ENCODE measurements around the gene SCAMP4.

Gene SCAMP4

DNA sequence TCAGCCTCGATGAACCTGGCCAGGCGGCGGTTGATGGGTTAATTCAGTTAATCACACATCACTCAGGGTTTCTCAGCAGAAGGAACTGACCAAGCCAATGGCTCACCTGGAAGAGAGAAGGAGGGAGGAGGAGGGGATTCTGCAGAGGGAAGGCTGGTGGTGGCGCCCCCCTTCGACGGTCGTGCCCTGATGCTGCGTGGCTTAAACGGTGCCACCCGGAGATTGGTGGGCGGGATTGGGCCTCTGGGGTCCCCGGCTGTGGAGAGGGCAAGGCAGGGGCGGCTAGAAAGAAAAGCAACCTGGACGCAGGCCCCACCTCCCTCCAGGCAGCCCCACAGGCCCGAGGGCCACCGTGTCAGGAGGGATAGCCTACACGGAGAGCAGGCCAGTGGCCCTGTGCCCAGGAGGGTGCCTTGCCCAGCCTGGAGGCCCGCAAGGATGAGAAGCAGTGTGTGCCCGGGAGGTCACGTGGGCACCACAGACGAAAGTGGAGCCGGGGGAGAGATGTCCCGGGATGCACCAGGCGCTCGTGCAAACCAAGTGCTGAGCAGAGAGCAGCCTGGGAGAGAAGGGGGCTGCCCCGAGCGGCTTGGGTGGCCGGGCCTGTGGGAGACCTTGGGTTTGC, 51.8 kb downstream of the SCAMP4 start:
- DNase-seq (ENCODE audit: low read depth, low spot score), result no peak

DNA sequence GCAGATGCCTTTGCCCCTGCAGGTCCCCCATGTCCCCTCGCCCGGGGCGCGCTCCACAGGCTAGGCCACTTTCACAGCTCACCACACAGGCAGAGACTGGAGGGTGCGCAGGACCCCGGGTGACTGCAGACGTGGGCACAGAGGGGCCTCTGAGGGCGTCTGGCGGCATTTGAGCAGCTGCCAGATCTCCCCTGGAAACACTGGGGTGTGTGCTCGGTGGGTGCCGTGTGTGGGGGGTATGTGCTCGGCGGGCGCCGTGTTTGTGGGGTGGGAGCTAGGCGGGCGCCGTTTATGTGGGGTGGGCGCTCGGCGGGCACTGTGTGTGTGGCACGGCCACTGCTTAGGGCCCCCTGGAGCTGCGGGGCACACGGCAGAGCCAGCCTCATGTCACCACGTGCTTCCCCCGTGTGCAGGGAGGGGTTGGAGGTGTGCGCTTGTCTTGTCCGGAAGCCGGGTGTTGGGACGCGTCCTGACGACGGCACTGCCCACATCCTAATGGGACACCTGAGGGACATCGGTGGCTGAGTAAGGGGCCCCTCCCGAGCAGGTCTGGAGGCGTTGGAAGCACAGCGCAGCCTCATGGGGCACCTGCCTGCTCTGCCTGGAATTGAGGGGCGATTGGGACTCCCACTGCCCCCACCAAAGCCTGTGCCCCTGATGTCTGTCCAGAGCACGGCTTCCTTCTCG, 52.5 kb downstream of the SCAMP4 start:
- DNase-seq (ENCODE audit: low read depth, low spot score), result no peak

DNA sequence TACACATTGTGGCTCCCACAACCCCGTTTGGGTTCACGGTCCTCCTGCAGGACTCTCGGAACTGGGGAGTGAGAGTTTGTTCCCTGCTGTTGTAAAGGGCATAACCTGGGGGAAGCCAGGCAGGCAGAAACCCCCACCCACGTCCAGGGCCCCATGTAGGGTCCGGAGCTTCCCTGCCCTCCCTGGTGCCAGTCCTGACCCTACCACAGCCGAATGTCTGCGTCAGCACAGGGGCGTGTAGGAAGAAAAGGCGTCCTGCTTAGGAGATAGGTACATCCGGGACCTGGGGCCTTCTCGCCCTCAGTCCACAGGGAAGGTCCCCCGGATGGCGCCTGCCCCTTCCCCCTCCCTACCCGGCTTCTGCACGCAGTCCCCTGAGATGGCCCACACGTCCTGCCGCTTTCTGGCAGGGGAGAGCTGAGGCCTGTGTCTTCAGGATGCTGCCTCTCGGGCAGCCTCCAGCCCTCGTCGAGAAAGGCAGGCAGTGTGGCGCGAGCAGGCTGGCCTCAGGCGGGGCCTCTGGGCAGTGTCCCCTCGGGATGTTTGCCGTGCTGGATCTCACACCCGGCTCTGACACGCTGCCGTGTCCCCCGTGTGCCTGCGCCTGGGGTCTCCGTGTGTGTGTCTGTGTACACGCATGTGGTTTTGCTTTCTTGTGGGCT, 54.9 kb downstream of the SCAMP4 start:
- DNase-seq (ENCODE audit: low read depth, low spot score), result no peak

DNA sequence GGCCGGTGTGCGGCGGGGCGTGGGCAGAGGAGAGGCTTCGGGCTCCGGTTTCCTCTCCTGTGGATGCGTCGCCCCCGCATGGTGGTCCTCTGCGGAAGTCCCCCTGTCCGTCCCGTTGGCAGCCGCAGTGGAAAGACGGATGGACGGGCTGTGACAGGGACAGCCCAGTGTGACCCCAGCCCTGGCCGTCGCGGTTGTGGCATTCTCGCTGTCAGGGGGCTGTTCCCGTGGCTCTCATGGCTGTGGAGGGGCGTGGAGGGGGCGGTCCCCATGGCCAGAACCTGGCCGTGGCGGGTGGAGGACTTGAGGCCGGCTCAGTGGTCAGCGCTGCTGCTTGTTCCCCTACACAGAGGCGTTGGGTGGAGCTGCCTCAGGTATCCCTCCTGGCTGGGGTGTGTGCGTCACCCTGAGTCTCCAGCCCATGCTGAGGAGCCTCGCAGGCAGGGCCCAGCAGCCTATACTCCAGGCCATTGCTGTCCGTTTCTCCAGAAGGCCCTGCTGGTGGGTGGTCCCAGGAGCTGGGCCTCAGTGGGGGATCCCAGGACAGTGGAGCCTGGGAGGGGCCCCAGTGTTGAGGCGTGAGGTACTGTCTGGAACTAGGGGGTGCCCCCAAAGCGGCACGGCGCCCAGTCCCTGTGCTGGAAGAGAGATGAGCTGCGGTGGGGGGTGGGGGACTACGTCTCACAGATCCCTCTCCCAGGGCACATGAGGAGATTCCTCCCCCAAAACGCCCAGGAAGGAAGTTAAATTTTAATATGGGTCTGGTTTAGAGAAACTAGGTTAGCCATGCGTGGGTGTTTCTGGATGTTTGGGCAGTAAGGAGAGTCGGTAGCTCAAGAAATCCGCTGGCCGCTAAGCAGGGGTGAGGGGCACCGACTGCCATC, 56.0 kb downstream of the SCAMP4 start:
- no peak for DNase-seq (ENCODE audit: low read depth, low spot score)

DNA sequence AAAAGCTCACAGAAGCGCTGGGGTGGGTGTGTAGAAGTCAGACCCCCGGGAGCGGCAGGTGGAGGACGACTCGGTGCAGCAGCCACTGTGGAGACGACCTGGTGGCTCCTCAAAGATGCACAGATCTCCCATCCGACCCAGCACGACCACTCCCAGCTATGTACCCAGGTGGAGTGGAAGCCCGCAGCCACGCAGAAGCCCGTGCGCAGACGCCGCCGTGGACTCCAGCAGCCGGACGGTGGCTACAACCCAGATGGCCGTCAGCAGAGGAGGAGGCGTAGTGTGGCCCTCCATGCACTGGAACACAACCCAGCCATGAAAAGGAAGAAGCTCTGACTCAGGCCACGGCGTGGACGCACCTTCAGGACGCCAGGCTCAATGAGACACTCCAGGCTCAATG, 57.5 kb downstream of the SCAMP4 start:
- no peak for DNase-seq (ENCODE audit: low read depth, low spot score)

DNA sequence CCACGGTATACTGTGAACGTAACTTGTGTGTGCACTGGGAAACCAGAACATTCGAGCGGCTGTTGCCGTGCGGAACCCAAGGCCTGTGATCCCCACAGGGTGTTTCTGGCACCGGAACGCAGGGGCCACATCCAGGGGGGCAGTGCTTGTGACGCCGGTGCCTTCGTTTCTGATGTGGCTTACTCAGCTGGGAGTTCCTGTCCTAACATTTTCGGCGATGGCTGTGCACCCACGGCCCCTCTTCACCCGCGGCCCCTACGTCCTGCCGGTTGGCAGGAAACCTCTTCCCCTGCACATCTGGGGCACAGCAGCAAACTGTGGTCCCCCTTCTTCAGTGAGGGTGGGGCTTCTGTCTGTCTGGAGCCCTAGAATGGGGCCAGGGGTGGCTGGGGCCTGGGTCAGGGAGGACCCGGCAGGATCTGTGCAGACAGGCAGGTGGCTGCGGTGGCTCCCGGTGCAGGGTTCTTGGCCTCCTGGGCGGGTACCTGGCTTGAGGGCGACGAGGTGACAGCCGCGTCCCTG, 61.9 kb downstream of the SCAMP4 start:
- DNase-seq (ENCODE audit: low read depth, low spot score), result no peak

DNA sequence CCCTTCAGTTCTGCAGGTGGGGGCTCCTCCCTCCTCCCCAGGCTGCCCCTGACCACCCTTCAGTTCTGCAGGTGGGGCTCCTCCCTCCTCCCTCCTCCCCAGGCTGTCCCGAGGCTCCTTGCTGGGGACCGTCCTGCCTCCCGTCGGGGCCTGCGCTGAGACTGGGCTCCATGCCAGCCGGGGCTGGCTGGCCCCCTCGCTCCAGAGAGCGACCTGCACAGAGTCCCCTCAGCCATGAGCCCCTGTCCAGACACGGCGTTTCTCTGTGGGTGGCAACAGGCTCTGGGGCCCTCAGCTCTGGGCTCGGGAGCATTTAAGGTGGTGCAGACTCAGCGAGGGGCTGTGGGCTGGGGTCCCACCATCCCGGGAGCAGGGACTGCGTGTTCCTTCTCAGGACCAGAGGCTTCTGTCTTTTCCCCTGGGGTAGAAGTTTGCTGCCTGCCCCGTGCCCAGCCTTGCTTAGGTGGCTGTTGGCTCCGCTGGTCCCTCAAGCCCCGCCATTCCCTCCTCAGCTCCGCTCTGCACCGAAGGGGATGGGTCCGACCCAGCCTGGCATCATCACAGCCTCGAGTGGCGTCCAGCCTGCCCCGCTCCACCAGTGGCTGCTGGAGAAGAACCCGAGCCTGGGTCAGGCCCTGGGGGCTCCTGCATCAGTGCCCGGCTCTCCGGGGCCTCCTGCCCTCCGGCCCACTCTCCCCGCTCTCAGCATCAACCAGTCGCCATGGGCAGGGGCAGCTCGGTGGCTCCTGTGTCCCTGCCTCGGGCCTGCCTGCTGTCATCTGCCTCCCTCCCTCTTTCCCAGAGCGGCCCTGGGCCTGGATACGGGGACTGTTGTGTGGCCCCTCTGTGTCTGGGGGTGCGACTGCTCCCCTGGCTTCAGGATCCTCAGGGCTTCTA, 63.3 kb downstream of the SCAMP4 start:
- no peak for DNase-seq (ENCODE audit: low read depth, low spot score)

DNA sequence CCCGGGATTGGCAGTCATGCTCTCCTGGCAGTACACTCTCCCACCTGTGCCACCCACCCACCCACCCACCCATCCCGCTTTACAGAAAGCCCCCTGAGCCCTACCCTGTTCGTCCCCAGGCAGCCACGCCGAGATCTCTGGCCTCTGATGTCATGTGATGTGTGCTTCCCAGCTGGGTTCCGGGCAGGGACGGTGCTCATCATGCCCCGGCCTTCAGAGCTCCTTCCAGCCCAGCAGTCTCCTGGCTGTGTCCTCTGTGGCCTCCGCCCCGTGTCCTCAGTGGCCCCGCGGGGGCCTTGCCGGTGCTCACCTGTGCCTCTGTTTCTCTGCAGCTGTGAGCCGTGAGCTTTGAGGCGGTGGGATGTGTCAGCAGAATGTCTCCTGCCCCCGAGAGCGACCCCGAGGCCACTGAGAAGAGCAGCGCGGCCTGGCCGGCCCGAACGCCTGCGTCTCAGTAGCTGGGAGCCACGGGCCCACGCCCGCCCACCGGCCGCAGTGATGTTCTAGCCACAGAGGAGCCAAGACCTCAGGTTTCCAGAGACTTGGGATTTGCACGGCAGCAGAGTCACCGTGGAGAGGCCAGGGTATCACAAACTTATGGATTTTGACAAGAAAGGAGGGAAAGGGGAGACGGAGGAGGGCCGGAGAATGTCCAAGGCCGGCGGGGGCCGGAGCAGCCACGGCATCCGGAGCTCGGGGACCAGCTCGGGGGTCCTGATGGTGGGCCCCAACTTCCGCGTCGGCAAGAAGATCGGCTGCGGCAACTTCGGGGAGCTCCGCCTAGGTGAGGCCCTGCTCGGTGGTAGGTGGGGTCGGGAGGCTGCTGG, 64.2 kb downstream of the SCAMP4 start:
- DNase-seq (ENCODE audit: low read depth, low spot score), result no peak

DNA sequence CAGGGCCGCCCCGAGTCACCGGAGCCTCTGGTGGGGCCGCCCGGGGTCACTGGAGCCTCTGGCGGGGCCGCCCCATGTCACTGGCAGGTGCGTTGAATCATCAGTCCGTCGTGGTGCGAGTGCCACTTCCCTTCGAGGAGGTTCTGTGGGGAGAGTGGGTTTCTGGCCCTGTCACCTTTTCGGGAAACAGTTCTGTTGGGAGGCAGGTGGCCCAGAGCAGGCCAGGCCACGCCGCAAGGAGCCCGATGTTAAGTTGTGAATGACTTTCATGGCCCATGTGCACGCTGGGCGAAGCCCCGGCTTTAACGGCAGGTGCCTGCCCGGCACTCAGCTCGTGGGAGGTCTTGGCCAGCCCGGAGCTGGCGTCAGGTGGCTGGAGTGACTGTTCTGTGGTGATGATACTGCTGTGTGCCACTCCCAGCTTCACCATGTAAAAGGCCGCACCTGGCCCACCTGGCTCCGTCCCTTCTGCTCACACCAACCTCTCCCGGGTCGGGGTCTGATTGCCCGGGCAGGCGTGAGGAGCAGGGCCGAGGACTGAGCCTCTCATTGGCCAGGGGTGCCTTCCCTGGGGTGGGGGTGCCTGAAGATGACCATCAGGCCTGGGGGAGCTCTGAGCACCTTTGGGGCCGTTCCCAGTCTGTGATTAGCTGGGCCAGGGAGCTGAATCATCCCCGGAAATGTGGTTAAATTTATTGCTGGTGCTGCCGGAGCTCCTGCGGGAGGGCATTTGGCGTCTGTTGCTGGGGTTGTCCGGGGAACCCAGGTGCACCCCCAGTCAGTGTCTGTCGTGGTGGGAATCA, 65.0 kb downstream of the SCAMP4 start:
- DNase-seq (ENCODE audit: low read depth, low spot score), result no peak

DNA sequence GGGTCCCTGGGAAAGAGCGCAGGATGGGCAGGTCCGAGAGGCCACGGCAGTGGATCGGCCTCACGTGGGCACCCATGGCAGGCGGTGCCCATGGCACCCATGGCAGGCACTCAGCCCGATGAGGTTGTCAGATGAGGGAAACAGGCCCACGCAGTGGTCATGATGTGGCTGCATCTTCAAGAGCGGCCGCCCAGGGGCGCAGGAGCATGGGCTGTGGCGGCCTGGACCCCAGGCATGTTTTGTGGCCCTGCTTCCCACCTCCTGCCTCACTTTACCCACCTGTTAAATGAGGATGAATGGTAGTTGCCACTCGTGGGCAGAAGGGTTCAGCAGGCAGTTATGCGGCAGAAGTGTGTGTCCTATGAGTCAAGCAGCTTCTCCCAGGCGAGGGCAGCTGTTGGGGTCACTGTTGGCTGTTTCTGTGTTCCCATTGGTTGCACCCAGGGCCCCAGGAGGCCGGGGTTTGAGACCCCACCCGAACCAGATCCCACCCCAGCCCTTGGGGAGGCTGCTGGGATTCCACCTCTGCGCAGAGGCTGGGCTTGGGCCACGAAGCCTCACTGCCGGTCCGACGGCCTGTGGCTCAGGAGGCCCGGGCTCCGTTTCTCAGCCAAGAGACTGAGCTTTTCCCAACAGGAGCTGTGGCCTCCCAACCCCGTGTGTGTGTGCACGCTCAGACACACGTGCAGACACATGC, 65.8 kb downstream of the SCAMP4 start:
- no peak for DNase-seq (ENCODE audit: low read depth, low spot score)

DNA sequence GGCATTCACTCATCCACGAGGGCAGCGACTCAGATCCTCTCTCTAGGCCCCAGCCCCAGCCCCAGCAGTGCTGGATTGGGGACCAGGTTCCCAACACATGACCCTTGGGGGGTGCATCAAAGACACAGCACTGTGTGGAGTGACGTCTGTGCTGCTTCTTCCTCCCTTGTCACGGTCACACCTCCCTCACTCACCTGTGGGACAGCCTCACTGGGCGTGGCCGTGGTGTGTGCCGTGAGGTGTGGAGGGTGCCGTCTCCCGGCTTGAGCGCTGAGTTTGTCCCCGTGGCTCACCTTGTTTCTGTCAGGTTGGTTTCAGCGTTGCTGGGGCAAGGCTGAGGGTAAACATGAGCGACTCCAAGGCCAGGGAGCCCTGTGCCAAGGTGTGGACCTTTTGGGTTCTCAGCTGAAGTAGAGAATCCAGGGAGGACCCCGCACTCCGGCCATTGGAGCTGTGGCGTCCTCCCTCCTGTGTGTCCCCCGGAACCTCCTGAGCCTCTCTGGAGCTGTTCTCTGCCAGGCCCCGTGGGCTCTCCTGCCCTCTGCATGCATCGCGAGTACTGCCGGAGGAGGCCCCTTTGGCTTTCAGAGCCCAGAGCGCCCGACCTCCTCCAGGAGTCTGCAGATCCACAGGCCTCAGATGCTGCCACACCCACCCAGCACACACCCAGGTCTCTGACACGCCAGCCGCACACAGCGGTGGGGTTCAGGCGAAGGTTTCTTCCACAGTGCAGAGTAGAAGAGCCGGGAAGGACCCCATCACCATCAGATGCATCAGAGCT, 69.4 kb downstream of the SCAMP4 start:
- no peak for DNase-seq (ENCODE audit: low read depth, low spot score)

DNA sequence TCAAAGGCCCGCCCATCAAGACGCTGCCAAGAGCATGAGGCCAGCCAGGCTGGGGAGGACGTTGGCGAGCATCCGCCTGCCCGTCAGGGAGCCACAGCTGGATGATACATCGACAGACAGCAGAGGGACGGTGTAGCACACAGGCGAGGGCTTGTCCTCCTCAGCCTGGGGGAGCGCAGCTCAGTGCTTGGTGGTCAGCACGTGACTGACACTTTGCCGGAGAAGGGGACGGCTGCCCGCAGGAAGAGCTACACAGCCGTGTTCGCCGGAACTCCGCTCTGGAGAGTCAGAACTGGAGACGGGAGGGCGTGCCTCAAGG, 69.9 kb downstream of the SCAMP4 start:
- DNase-seq (ENCODE audit: low read depth, low spot score), result no peak
